HEK293T (cell line): ENCODE measurements around the gene ANGPT4.

Source experiments
- CTCF ChIA-PET: fragments of 350-600 bp; formaldehyde crosslinking; extraction: SDS; loops from one replicate; lab custom pipeline; 2021; ENCODE audit warnings: antibody characterized with exemption, inconsistent platforms; lab: Yijun Ruan, JAX
- POLR2A ChIA-PET: fragments of 350-600 bp; formaldehyde crosslinking; extraction: SDS; loops from one replicate; lab custom pipeline; 2020; ENCODE audit warnings: antibody characterized with exemption, inconsistent platforms; lab: Yijun Ruan, JAX
- DNase-seq: peaks from one replicate; pipeline ENCODE4 v3.0.0; 2012; ENCODE audit warnings: mixed read lengths; ENCODE audit errors: extremely low spot score
- ARNT ChIP-seq: fragments of 450-650 bp; IDR thresholded peaks from 2 replicates; pipeline ENCODE4 v1.6.1; 2017; ENCODE audit warnings: mild to moderate bottlenecking
- CTBP1 ChIP-seq: fragments of 450-650 bp; IDR thresholded peaks from 2 replicates; pipeline ENCODE4 v1.6.1; 2016; ENCODE audit warnings: borderline replicate concordance
- ELF4 ChIP-seq: fragments of 450-650 bp; IDR thresholded peaks from 2 replicates; pipeline ENCODE4 v1.6.1; 2017; ENCODE audit warnings: antibody characterized with exemption
- FOXA1 ChIP-seq: fragments of 450-650 bp; IDR thresholded peaks from 2 replicates; pipeline ENCODE4 v1.6.1; 2016; ENCODE audit warnings: mild to moderate bottlenecking
- FOXK2 ChIP-seq: fragments of 450-650 bp; IDR thresholded peaks from 2 replicates; pipeline ENCODE4 v1.6.1; 2016; ENCODE audit warnings: mild to moderate bottlenecking
- FOXM1 ChIP-seq: fragments of 450-650 bp; IDR thresholded peaks from 2 replicates; pipeline ENCODE4 v1.6.1; 2017; ENCODE audit warnings: mild to moderate bottlenecking, borderline replicate concordance
- HDGF ChIP-seq: fragments of 450-650 bp; IDR thresholded peaks from 2 replicates; pipeline ENCODE4 v1.6.1; 2017; ENCODE audit warnings: antibody characterized with exemption, borderline replicate concordance
- L3MBTL2 ChIP-seq: fragments of 450-650 bp; conservative IDR thresholded peaks from 2 replicates; pipeline ENCODE4 v1.6.1; 2016; ENCODE audit warnings: mild to moderate bottlenecking
- LEF1 ChIP-seq: fragments of 450-650 bp; IDR thresholded peaks from 2 replicates; pipeline ENCODE4 v1.6.1; 2017; ENCODE audit warnings: mild to moderate bottlenecking, borderline replicate concordance
- NFRKB ChIP-seq: fragments of 450-650 bp; IDR thresholded peaks from 2 replicates; pipeline ENCODE4 v1.6.1; 2016; ENCODE audit warnings: mild to moderate bottlenecking, moderate library complexity
- SP1 ChIP-seq: fragments of 450-650 bp; IDR thresholded peaks from 2 replicates; pipeline ENCODE4 v1.6.1; 2017
- SUZ12 ChIP-seq: fragments of 450-650 bp; IDR thresholded peaks from 2 replicates; pipeline ENCODE4 v1.6.1; 2016; ENCODE audit warnings: mild to moderate bottlenecking
- TARDBP ChIP-seq: fragments of 450-650 bp; IDR thresholded peaks from 2 replicates; pipeline ENCODE4 v1.6.1; 2016
- ZNF384 ChIP-seq: fragments of 450-650 bp; IDR thresholded peaks from 2 replicates; pipeline ENCODE4 v1.6.1; 2016
- TF ChIP-seq, protein P1 (sequence below): fragments of 450-650 bp; IDR thresholded peaks from 2 replicates; pipeline ENCODE4 v1.6.1; 2016

Gene ANGPT4, protein sequence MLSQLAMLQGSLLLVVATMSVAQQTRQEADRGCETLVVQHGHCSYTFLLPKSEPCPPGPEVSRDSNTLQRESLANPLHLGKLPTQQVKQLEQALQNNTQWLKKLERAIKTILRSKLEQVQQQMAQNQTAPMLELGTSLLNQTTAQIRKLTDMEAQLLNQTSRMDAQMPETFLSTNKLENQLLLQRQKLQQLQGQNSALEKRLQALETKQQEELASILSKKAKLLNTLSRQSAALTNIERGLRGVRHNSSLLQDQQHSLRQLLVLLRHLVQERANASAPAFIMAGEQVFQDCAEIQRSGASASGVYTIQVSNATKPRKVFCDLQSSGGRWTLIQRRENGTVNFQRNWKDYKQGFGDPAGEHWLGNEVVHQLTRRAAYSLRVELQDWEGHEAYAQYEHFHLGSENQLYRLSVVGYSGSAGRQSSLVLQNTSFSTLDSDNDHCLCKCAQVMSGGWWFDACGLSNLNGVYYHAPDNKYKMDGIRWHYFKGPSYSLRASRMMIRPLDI

DNA sequence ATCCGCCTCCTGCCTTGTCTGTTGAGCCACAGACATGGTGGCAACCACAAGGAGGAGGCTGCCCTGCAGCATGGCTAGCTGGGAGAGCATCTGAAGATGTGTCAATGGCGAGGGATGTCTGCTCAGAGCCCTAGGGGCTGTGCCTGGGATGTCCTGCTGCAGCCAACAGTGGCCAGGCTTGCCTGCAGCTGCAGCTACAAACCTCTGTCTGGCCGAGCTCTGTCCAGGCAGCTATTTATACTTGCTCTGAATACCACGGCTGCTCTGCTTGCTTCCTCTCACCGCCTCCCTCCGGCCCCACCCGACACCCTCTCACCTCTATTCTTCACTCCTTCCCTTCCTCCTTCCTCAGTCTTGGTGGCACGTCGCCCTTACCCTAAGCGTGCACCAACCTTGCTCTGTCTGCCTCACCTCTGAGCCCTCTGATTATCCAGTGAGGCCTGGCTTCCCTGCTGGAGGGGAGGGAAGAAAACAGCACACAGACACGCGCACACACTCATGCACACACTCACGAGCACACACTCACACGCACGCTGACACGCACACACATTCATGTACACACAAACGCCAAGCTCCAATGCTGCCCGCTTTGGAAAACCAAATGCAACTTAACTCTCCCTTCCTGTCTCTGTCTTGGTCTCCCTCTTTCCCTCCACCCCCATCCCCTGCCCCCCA is at the start of gene ANGPT4:
ANGPT4 (minus strand) TSS at position 210 of the 675 bp plus-strand sequence; CDS start at position 90, 120 bp downstream.
- POLR2A ChIA-PET = no interaction called here

DNA sequence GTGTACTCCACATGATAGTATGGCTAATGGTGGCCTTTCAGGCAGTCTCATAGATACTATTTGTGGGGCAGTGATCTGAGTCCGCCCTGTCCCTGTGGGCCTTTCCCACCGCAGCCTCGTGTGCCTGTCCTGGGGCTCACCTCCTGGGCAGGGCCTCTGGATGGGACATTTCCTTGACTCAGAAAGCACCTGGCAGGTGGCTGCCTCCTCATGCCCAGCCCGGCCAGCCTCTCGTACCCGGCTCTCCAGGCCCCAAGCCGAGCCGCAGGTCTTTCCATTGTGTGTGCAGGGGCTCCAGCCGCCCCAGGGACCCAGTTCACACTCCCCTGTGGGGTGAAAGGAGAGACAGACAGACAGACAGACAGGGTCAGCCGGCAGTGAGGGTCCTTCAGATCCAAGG is 47.7 kb upstream of the ANGPT4 start:
- ChIA-PET POLR2A (no interaction called here), CTCF (interaction anchor here (0.7 kb wide), 1 partner anchor 203 kb away, joined by 3 read pairs; no protein-coding TSS in a partner anchor)
- TF ChIP-seq FOXK2 = no peak
- no peak for TF ChIP-seq NFRKB
- TF ChIP-seq ARNT = no peak
- TF ChIP-seq, protein P1, sequence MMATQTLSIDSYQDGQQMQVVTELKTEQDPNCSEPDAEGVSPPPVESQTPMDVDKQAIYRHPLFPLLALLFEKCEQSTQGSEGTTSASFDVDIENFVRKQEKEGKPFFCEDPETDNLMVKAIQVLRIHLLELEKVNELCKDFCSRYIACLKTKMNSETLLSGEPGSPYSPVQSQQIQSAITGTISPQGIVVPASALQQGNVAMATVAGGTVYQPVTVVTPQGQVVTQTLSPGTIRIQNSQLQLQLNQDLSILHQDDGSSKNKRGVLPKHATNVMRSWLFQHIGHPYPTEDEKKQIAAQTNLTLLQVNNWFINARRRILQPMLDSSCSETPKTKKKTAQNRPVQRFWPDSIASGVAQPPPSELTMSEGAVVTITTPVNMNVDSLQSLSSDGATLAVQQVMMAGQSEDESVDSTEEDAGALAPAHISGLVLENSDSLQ = no peak
- DNase-seq = no peak

More for the DNA sequence above, at the start of gene ANGPT4:
- CTCF ChIA-PET = no interaction called here
- TF ChIP-seq SUZ12 (no peak), FOXA1 (no peak), LEF1 (no peak), L3MBTL2 (no peak), TARDBP (no peak), HDGF (no peak)
- TF ChIP-seq, protein P1 = no peak
- no peak for DNase-seq

DNA sequence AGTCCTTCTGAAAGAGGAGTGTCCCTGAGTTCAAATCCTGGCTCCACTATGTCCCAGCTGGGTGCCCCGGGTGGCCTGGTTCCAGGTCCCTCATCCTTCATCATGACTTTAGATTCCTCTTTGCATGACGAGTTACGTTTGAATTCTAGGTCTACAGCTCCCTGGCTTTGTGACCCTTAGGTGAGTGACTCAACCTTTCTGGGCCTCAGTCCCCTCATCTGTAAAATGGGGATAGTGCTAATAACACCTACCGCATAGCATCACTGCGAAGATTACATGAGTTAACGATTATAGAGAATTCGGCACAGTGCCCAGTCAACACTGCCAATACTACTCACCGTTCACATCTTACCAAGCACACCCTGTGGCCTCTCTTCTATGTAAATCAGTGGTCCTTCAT is 46.5 kb upstream of the ANGPT4 start:
- POLR2A ChIA-PET = no interaction called here
- no peak for TF ChIP-seq ARNT
- no peak for TF ChIP-seq CTBP1
- DNase-seq = no peak
- CTCF ChIA-PET = no interaction called here

DNA sequence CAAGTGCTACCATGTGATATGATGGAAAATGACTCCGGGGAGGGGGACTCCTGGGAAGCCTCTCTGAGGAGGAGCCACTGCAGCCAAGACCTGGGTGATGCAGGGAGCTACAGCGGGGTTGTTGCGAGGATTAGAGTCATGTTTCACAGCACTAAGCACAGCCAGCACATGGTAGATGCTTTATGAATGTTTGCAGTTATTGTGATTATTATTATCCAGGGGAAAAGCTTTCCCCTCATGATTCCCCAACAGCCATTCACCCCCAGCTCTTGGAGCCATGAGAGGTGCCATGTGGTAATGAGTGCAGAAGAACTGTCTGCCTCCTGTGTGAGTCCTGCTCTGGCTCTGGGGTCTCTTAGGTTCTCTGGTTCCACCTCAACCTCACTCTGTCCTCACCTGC is 46.1 kb upstream of the ANGPT4 start:
- ChIA-PET POLR2A (no interaction called here), CTCF (no interaction called here)
- TF ChIP-seq SUZ12 (no peak), SP1 (no peak), LEF1 (no peak), ARNT (no peak), HDGF (no peak), TARDBP (no peak), FOXK2 (no peak), CTBP1 (no peak), L3MBTL2 (no peak), FOXM1 (no peak), FOXA1 (no peak), NFRKB (no peak), ELF4 (no peak)
- TF ChIP-seq, protein P1 = no peak
- DNase-seq = no peak

DNA sequence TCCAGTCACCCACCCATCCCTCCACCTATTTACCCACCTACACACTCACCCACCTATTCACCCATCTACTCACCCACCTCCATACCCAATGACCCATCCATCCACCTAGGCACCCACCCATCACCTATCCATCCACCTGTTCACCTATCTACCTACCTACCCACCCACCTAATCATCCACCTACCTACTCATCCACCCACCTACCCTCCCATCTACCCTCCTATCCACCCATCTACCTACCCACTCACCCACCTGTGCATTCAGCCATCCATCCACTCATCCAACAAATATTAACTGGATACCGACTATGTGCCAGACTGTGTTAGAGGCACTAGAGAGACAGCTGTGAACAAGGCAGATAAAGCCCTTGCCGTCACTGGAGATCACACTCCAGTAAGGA is 45.6 kb upstream of the ANGPT4 start:
- ChIA-PET CTCF (no interaction called here), POLR2A (no interaction called here)
- DNase-seq = no peak
- TF ChIP-seq ELF4 (no peak), FOXA1 (no peak), CTBP1 (no peak), FOXM1 (no peak), SP1 (no peak), SUZ12 (no peak), NFRKB (no peak), ZNF384 (no peak)

DNA sequence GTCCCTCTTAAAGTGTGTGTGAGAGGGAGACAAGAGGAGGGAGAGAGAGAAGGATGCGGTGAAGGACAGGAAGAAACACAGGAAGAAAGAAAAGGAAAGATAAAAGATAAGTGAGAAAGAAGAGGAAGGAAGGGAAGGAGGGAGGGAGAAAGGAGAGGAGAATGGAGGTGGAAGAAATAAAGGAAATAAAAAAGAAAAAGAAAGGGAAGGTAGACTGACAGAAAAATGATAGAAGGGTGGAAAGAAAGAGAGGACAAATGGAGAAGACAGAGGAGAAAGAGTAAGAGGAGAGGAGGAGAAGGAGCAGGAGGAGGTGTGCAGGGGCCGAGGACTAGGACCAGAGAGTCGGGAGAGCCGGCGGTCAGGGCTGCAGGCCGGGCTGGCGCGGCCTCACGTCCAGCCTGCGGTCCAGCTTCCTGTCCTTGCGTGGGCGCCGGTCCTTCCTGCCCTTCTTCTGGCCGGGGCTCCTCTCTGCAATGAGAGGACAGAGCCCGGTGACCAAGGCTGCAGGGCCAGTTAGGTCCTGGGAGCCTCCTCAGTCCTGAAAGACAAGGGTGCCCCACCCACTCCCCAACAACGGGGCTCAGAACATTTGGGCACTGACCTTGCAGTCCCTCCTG is 44.0 kb upstream of the ANGPT4 start:
- no peak for DNase-seq
- ChIA-PET CTCF (no interaction called here), POLR2A (no interaction called here)
- TF ChIP-seq LEF1 (no peak), FOXM1 (no peak)
